GM12892 (cell line): ENCODE results near the gene JAZF1.

Experiments used
- POLR2A ChIP-seq: IDR thresholded peaks from 2 replicates; pipeline ENCODE4 v1.6.1; 2011; ENCODE audit warnings: low read depth, low read length, control low read depth
- POLR2AphosphoS5 ChIP-seq: IDR thresholded peaks from 2 replicates; pipeline ENCODE4 v1.6.1; 2011; ENCODE audit warnings: low read depth, low read length, control low read depth

DNA sequence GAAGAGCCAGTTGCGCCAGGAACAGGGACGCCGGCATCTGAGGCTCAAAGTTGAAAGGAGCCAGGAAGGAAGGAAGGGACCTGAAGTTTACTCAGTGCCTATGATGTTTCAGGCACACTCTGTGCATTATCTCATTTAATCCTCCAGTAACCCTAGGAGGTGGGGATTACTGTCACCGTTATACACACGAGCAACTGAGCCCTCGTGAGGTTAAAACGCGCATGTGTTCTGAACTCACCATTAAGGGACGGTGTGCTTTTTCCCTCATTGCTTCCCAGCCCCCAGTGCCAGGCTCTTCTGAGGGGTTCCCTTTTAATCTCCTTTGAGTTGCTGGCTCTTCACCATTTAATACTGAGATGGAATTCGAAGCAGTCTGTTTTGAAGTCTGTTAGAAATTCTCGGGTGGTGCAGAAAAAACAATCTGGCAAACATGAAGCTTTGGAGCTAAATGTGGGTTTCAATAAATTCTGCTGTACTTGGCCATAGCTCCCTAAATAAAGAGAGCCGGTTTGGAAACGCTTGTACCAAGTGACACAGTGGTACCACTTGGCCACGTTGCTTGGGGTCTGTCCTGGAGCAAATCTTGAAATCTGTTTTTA lies 338.4 kb downstream of the JAZF1 start:
- TF ChIP-seq POLR2A: no peak
- TF ChIP-seq POLR2AphosphoS5: no peak
